ENCODE measurements around the gene TAS2R14. TPM values are rescaled to one million over a fixed set of nuclear protein-coding genes. Genes with fewer than 3 reads are reported as not detected.

The TAS2R14 gene
- total and polyA plus RNA-seq, 2 donors (not counting 3 experiments of a cell fraction or from before 2014, with no cell fraction given): 0.91 to 4.2 TPM

GRCh38 chr12:10941916-10942607 lies 3.0 kb upstream of the TAS2R14 start:
- Histone ChIP-seq H3K79me2 (ENCODE audit: control insufficient read depth, insufficient read depth, low read length) (no peaks in the 10 kb centered on the region), H3K9me3 (replicated peaks; ENCODE audit: control insufficient read depth, insufficient read depth, low read length) (no peaks in the 10 kb centered on the region), H3K27ac (ENCODE audit: insufficient read depth, low read depth, low read length) (no peak overlapping the region), H3K27me3 (ENCODE audit: control insufficient read depth in 2 of 2, insufficient read depth in 2 of 2, low read length in 2 of 2) (no peaks in the 10 kb centered on the region), H2AFZ (ENCODE audit: low read depth, low read length) (no peak overlapping the region), H3K36me3 (ENCODE audit: control insufficient read depth in 2 of 2, extremely low read depth in 1 of 2, insufficient read depth in 2 of 2, low read length in 2 of 2) (no peaks in the 10 kb centered on the region), H3K4me1 (ENCODE audit: control insufficient read depth, extremely low read depth, insufficient read depth, low read length) (no peaks in the 10 kb centered on the region), H3K9me1 (replicated peaks; ENCODE audit: control insufficient read depth, extremely low read depth, insufficient read depth, low read length) (no peaks in the 10 kb centered on the region), H4K20me1 (replicated peaks; ENCODE audit: control insufficient read depth, extremely low read depth, insufficient read depth, low read length) (peaks cover 2% of the 10 kb centered on the region), H3K9ac (replicated peaks; ENCODE audit: extremely low read depth, insufficient read depth, low read length) (no peak overlapping the region), H3K4me3 (replicated peaks in 1 of 3; ENCODE audit: insufficient read depth in 1 of 3, low read depth in 1 of 3, low read length in 3 of 3) (no peak overlapping the region), H3K4me2 (ENCODE audit: insufficient read depth, low read length) (no peak overlapping the region)
- intact Hi-C loops (cut with micrococcal nuclease): no loop called here
- DNase-seq (ENCODE audit: low read depth, low spot score) (no peak), FAIRE-seq (no peak)
- ChIA-PET POLR2A (no interaction called here), CTCF (interaction anchor here (1.1 kb wide), 2 partner anchors 8 to 229 kb away, joined by 3 read pairs; partner anchors contain the start of gene SMIM10L1)
- BruUV-seq (replicated peaks): no TSS peak
- TF ChIP-seq FOS (IDR thresholded peaks at IDR 0.05; ENCODE audit: borderline replicate concordance, insufficient read depth, low read length) (no peak), EZH2 (IDR thresholded peaks at IDR 0.05; ENCODE audit: borderline replicate concordance, low read depth, low read length, severe bottlenecking) (no peak), POLR2A (IDR thresholded peaks at IDR 0.05; ENCODE audit: low read depth, low read length) (no peak), GATA2 (IDR thresholded peaks at IDR 0.05; ENCODE audit: insufficient read depth, insufficient read length, low read depth, low read length) (peak; percentile 14)
- dilution Hi-C loops (cut with MboI; ENCODE audit: extremely low pct_ligation_motif_present, low sequenced_read_pairs): no loop called here

- H3K4me2 ChIP-seq (ENCODE audit: insufficient read depth, low read length): no peak overlapping the region
- no peak for DNase-seq (ENCODE audit: low read depth, low spot score)
- H3K27me3 ChIP-seq (ENCODE audit: control insufficient read depth in 2 of 2, insufficient read depth in 2 of 2, low read length in 2 of 2): no peaks in the 10 kb centered on the region
- H3K36me3 ChIP-seq (ENCODE audit: control insufficient read depth in 2 of 2, extremely low read depth in 1 of 2, insufficient read depth in 2 of 2, low read length in 2 of 2): no peaks in the 10 kb centered on the region
- intact Hi-C loops (cut with micrococcal nuclease) (no loop called here), dilution Hi-C loops (cut with MboI; ENCODE audit: extremely low pct_ligation_motif_present, low sequenced_read_pairs) (no loop called here)
- no peaks in the 10 kb centered on the region for H3K79me2 ChIP-seq (ENCODE audit: control insufficient read depth, insufficient read depth, low read length)
- ChIA-PET POLR2A (no interaction called here), CTCF (no interaction called here)
- no peak overlapping the region for H2AFZ ChIP-seq (ENCODE audit: low read depth, low read length)
- H3K4me3 ChIP-seq (replicated peaks in 1 of 3; ENCODE audit: insufficient read depth in 1 of 3, low read depth in 1 of 3, low read length in 3 of 3): no peak overlapping the region
- no peaks in the 10 kb centered on the region for H3K4me1 ChIP-seq (ENCODE audit: control insufficient read depth, extremely low read depth, insufficient read depth, low read length)
- H3K9me1 ChIP-seq (replicated peaks; ENCODE audit: control insufficient read depth, extremely low read depth, insufficient read depth, low read length): no peaks in the 10 kb centered on the region
- no peak overlapping the region for H3K27ac ChIP-seq (ENCODE audit: insufficient read depth, low read depth, low read length)
- H3K9ac ChIP-seq (replicated peaks; ENCODE audit: extremely low read depth, insufficient read depth, low read length): no peak overlapping the region
- no peak for FAIRE-seq
- H4K20me1 ChIP-seq (replicated peaks; ENCODE audit: control insufficient read depth, extremely low read depth, insufficient read depth, low read length): peaks cover 2% of the 10 kb centered on the region
- H3K9me3 ChIP-seq (replicated peaks; ENCODE audit: control insufficient read depth, insufficient read depth, low read length): no peaks in the 10 kb centered on the region
- BruUV-seq (replicated peaks): no TSS peak
- TF ChIP-seq MYC (IDR thresholded peaks at IDR 0.05; ENCODE audit: low read depth, low read length) (no peak), CTCF (IDR thresholded peaks at IDR 0.05; ENCODE audit: extremely low read depth in 1 of 2, insufficient read depth in 1 of 2, low read depth in 1 of 2, low read length in 2 of 2) (no peak), GATA2 (IDR thresholded peaks at IDR 0.05; ENCODE audit: insufficient read depth, insufficient read length, low read depth, low read length) (no peak), FOS (IDR thresholded peaks at IDR 0.05; ENCODE audit: borderline replicate concordance, insufficient read depth, low read length) (no peak), POLR2AphosphoS5 (IDR thresholded peaks at IDR 0.05; ENCODE audit: insufficient read depth, low read depth, low read length) (no peak), POLR2A (IDR thresholded peaks at IDR 0.05; ENCODE audit: low read depth, low read length) (no peak), JUN (IDR thresholded peaks at IDR 0.05; ENCODE audit: borderline replicate concordance, insufficient read depth, insufficient read length, low read depth) (no peak), MAX (IDR thresholded peaks at IDR 0.05; ENCODE audit: insufficient read depth, insufficient read length) (no peak), EZH2 (IDR thresholded peaks at IDR 0.05; ENCODE audit: borderline replicate concordance, low read depth, low read length, severe bottlenecking) (no peak)
Observed at GRCh38 chr12:10941369-10941768, 2.3 kb upstream of the TAS2R14 start.
